Measurements from ENCODE around the gene PITPNM3. TPM values are rescaled to one million over a fixed set of nuclear protein-coding genes. Genes with fewer than 3 reads are reported as not detected.

The PITPNM3 gene
- total RNA-seq, 2 donors from 2014 or later: 1.3 to 3.4 TPM

GRCh38 chr17:6534846-6535514, 21.4 kb downstream of the PITPNM3 start:
- ATAC-seq: no peak
- Histone ChIP-seq H3K27ac (no peak overlapping the region), H3K36me3 (replicated peaks in 1 of 2; ENCODE audit: insufficient read depth in 1 of 2, low read depth in 2 of 2) (no peaks in the 10 kb centered on the region), H3K27me3 (no peaks in the 10 kb centered on the region), H3K4me1 (no peaks in the 10 kb centered on the region), H3K9me3 (no peaks in the 10 kb centered on the region), H3K4me3 (no peak overlapping the region)
- intact Hi-C loops (cut with DNase I): no loop called here
- 68 to 86% methylated on average over 2 to 3 of the region's 3 CpGs for WGBS, 2 donors
- DNase-seq: no peak
- no peak for TF ChIP-seq POLR2A (IDR thresholded peaks at IDR 0.05)
- no peak for TF ChIP-seq CTCF (IDR thresholded peaks at IDR 0.05)

- intact Hi-C loops (cut with DNase I): no loop called here
These were observed 23.9 kb downstream of the PITPNM3 start for GRCh38 chr17:6532441-6532885.

GRCh38 chr17:6531575-6531974, 24.8 kb downstream of the PITPNM3 start:
- WGBS, 2 donors: 80 to 87% methylated on average over 7 of the region's 7 CpGs
- no peak overlapping the region for H3K4me3 ChIP-seq
- intact Hi-C loops (cut with DNase I): no loop called here
- H3K4me1 ChIP-seq: no peaks in the 10 kb centered on the region
- H3K27ac ChIP-seq: no peak overlapping the region
- H3K27me3 ChIP-seq: no peaks in the 10 kb centered on the region
- ATAC-seq (no peak), DNase-seq (no peak)
- H3K9me3 ChIP-seq: no peaks in the 10 kb centered on the region
- no peak for TF ChIP-seq CTCF (IDR thresholded peaks at IDR 0.05)
- TF ChIP-seq POLR2A (IDR thresholded peaks at IDR 0.05): no peak
- H3K36me3 ChIP-seq (replicated peaks in 1 of 2; ENCODE audit: insufficient read depth in 1 of 2, low read depth in 2 of 2): no peaks in the 10 kb centered on the region

More at GRCh38 chr17:6532441-6532885, 23.9 kb downstream of the PITPNM3 start:
- ATAC-seq (no peak), DNase-seq (no peak)
- H3K9me3 ChIP-seq: no peaks in the 10 kb centered on the region
- no peak for TF ChIP-seq CTCF (IDR thresholded peaks at IDR 0.05)
- no peak for TF ChIP-seq POLR2A (IDR thresholded peaks at IDR 0.05)
- H3K4me1 ChIP-seq: no peaks in the 10 kb centered on the region
- no peaks in the 10 kb centered on the region for H3K36me3 ChIP-seq (replicated peaks in 1 of 2; ENCODE audit: insufficient read depth in 1 of 2, low read depth in 2 of 2)
- H3K27ac ChIP-seq: no peak overlapping the region
- H3K4me3 ChIP-seq: no peak overlapping the region
- no peaks in the 10 kb centered on the region for H3K27me3 ChIP-seq
- WGBS, 2 donors: 68 to 85% methylated on average over 5 of the region's 5 CpGs

- intact Hi-C loops (cut with DNase I): no loop called here
- Histone ChIP-seq H3K9me3 (no peaks in the 10 kb centered on the region), H3K4me1 (no peaks in the 10 kb centered on the region), H3K27me3 (no peaks in the 10 kb centered on the region), H3K4me3 (no peak overlapping the region), H3K36me3 (replicated peaks in 1 of 2; ENCODE audit: insufficient read depth in 1 of 2, low read depth in 2 of 2) (no peaks in the 10 kb centered on the region), H3K27ac (no peak overlapping the region)
- TF ChIP-seq CTCF (IDR thresholded peaks at IDR 0.05): no peak
- no peak for TF ChIP-seq POLR2A (IDR thresholded peaks at IDR 0.05)
- DNase-seq (no peak), ATAC-seq (no peak)
- 87 to 89% methylated on average over 4 to 5 of the region's 5 CpGs for WGBS, 2 donors
These were observed 25.9 kb downstream of the PITPNM3 start for GRCh38 chr17:6530324-6530920.

GRCh38 chr17:6528557-6528956, 27.8 kb downstream of the PITPNM3 start:
- DNase-seq: no peak
- TF ChIP-seq CTCF (IDR thresholded peaks at IDR 0.05) (no peak), POLR2A (IDR thresholded peaks at IDR 0.05) (no peak)
- intact Hi-C loops (cut with DNase I): no loop called here
- WGBS, 2 donors: 54 to 80% methylated on average over 3 of the region's 3 CpGs
- no peaks in the 10 kb centered on the region for H3K36me3 ChIP-seq (replicated peaks in 1 of 2; ENCODE audit: insufficient read depth in 1 of 2, low read depth in 2 of 2)
- no peaks in the 10 kb centered on the region for H3K27me3 ChIP-seq
- no peak overlapping the region for H3K4me3 ChIP-seq
- no peaks in the 10 kb centered on the region for H3K9me3 ChIP-seq
- ATAC-seq: no peak
- no peak overlapping the region for H3K27ac ChIP-seq
- H3K4me1 ChIP-seq: no peaks in the 10 kb centered on the region
